H7 (cell line): ENCODE results near the gene SIPA1L3. TPM values are rescaled to one million over a fixed set of nuclear protein-coding genes. Genes with fewer than 3 reads are reported as not detected.
A peak's percentile ranks its signal among the peaks of the same experiment; 100 is the strongest.

Source experiments
- DNase-seq: peaks from one replicate; pipeline ENCODE4 v3.0.0; 2012
- H3K27me3 ChIP-seq: 2 replicates; pipeline ENCODE4 v1.6.0; 2011; ENCODE audit warnings: mild to moderate bottlenecking, low read length; ENCODE audit not compliant: control insufficient read depth, insufficient read depth
- H3K36me3 ChIP-seq: replicated peaks from 2 replicates; pipeline ENCODE4 v1.5.1; 2011; ENCODE audit warnings: low read length; ENCODE audit not compliant: control insufficient read depth, insufficient read depth
- H3K4me3 ChIP-seq: 2 replicates; pipeline ENCODE4 v1.5.1; 2011; ENCODE audit warnings: low read depth, mild to moderate bottlenecking, control low read depth, low read length, moderate library complexity; ENCODE audit not compliant: insufficient read depth
- total RNA-seq: library from RNA; depleted of rRNA; stranded (reverse); fragments of >200 nt; shearing (Covaris generic); gene quantifications from 2 replicates; pipeline ENCODE4 v1.2.3, GENCODE V29; 2014

SIPA1L3 gene
- total RNA-seq, 1 experiment from 2014 or later: 13.4 TPM

DNA sequence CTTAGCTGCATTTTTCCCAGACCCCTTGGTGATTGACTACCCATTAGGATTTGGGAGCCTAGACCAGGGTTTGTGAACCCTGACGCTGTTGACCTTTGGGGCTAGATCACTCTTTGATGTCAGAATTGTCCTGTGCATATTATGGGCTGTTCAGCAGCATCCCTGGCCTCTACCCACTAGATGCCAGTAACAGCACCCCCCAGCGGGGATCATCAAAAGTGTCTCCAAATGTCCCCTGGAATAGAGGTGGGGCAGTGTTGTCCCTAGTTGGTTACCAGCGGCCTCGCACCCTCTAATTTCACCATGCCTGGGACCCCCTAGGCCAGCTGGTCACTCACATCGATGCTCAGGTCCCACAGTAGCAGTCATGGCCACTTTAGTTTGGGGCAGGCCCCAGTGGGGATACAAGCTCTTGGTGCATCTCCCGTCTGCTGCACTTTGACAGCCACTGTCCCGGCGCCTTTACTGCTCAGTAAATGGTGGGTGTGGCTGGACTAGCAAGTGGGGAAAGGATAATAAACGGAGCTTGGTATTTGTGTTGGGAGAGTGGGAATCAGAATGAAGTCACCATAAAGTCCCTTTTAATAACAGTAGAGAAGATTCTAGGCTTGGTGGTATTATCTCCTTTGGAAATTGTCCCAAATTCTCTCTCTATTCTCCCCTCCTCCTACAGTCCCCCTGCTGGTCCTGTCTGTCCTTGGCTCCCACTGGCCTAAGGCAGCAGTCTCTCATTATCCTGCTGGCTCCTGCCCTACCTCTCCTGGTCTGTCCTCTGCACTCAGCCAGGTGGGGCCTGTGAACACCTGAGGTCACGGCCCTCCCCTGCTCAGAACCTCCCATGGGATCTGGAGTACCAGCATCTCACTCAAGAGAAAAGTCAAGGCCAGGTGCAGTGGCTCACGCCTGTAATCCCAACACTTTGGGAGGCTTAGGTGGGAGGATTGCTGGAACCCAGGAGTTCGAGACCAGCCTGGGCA lies 80.6 kb downstream of the SIPA1L3 start:
- DNase-seq: peak; percentile 27
- Histone ChIP-seq H3K36me3 (no peaks in the 10 kb centered on the region), H3K4me3 (no peak overlapping the region), H3K27me3 (no peaks in the 10 kb centered on the region)

DNA sequence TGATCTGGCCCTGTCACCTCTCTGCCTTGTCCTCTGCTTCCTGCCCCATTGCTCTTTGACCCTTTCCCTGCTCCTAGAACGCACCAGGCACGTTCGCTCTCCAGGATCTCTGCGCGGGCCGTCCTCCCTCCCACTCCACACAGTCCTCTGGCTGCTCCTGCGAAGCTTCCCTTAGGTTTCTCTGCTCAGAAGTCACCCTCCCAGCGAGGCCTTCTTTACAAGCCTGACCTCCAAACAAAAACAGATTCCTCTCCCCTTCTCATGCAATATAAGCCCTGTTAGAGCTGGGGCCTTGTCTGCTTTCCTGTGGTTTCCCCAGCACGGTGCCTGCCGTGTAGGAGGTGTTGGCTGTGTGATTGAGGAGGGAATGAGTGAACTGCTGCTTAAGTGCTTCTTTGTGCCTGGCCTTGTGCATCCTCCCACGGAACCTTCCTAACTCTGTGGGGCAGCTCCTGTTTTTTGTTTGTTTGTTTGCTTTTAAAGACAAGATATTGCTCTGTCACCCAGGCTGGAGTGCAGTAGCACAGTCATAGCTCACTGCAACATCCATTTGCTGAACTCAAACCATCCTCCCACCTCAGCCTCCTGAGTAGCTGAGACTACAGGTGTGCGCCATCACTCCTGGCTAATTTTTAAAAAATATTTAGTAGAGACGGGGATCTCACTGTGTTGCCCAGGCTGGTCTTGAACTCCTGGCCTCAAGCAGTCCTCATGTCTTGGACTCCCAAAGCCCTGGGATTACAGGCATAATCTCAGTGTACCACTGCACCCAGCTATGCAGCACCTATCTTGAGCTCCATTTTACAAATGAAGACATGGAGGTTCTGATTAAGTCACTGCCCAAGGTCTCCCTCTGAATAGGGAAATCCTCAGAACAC lies 82.0 kb downstream of the SIPA1L3 start:
- Histone ChIP-seq H3K36me3 (no peaks in the 10 kb centered on the region), H3K27me3 (no peaks in the 10 kb centered on the region), H3K4me3 (no peak overlapping the region)
- peak; percentile 45 for DNase-seq

DNA sequence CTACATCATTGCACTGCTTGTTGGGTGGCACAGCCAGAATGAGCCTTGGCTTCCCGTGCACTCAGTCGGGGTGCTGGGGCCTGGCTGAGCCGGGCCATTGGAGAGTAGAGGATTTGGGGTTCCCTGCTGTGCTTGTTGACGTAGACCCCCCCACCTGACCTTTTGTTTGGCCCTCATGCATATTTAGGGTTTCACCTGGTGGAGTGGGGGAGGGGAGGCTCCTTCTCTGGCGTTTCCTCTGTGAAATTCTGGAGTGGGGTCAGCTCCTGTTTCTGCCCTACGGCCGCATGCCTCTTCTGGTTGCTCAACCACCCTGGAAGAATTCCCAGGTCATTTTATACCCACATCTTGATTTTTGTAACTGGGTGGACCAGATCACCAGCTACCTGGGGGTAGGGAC lies 82.8 kb downstream of the SIPA1L3 start:
- DNase-seq: peak; percentile 66
- Histone ChIP-seq H3K36me3 (no peaks in the 10 kb centered on the region), H3K4me3 (no peak overlapping the region), H3K27me3 (no peaks in the 10 kb centered on the region)

DNA sequence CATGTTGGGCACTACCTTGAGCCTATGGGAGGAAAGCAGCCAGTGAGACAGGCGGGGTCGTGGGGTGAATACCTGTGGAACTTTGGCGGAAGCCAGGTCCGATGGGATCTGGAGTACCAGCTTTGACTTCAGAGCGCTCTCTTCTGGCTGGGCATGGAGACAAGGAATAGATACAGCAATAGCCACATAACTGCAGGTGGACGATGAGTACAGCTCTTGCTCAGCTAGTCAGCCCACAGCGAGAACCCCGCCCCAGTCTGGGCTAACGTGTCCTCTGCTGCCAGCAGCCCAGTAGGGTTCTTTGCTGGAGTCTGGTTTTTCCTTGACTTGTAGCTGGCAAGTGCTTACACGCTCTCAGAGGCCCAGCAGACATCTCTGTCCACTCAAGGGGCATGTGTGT lies 83.4 kb downstream of the SIPA1L3 start:
- DNase-seq: no peak
- Histone ChIP-seq H3K27me3 (no peaks in the 10 kb centered on the region), H3K4me3 (no peak overlapping the region), H3K36me3 (no peaks in the 10 kb centered on the region)

DNA sequence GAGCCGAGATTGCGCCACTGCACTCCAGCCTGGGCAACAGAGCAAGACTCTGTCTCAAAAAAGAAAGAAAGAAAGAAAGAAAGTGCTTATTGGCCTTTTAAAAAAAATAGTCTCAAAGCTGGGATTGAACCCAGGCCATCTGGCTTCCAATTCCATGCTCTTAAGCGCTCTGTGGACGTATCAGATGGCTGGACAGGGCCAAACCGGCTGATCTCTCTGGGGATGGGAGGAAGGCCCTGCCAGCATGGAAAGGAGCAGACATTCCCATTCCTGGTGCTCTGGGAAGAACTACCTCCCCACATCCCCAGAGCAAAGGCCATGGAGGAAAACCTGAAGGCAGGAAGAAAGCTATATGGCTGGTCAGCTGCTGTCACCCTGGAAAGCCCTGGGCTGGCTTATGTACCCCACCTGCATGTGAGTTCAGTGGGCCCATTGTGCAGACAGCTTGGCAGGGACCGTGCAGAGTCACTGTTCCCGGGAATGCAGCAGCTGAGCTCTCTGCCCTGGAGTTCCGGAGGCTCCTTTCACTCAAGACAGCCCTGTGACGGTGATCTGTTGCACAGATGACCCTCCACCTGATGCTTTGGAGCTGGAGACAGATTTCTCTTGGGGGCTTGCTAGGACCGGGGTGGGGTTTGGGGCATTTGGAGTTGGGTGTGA lies 84.3 kb downstream of the SIPA1L3 start:
- H3K4me3 ChIP-seq: no peak overlapping the region
- H3K36me3 ChIP-seq: no peaks in the 10 kb centered on the region
- no peaks in the 10 kb centered on the region for H3K27me3 ChIP-seq
- no peak for DNase-seq

DNA sequence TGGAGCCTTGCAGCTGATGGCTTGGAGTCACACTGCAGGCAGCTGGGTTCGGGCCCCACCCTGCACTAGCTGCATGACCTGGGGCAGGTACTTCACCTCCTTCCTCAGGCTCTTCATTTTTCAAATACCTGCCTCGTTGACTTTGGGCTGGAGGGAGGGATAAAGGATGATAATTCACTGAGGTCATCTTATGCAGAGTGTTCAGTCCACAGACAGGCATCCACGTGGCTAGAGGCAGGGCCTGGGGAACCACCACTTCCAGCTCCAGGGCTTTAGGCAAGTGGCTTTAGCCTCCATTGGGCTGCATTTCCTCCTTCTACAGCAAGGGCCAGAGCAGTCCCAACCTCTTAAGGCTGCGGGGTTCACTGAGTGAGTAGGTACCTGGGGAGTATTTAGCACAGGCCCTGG lies 84.8 kb downstream of the SIPA1L3 start:
- no peak for DNase-seq

DNA sequence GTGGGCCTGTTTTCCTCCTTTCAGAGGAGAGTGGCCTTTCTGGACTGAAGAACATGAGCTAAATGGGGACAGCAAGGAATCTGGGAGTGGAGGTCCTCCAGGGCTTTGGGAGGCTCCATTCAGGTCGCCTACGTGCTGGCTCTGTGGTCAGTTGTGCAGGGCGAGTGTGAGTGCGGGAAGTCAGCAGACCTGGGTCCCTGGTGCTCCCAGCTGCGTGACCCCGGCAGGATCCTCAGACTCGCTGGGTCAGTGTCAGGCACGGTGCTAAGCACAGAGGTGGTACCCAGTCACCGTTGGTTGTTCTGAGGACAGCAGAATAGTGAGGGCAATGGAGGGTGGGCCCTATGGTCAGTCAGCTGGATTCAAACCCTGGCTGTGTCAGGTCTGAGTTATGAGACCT lies 85.8 kb downstream of the SIPA1L3 start:
- Histone ChIP-seq H3K36me3 (no peaks in the 10 kb centered on the region), H3K4me3 (no peak overlapping the region), H3K27me3 (no peaks in the 10 kb centered on the region)
- DNase-seq: no peak

More for the DNA sequence above, 84.8 kb downstream of the SIPA1L3 start:
- Histone ChIP-seq H3K36me3 (no peaks in the 10 kb centered on the region), H3K4me3 (no peak overlapping the region), H3K27me3 (no peaks in the 10 kb centered on the region)

DNA sequence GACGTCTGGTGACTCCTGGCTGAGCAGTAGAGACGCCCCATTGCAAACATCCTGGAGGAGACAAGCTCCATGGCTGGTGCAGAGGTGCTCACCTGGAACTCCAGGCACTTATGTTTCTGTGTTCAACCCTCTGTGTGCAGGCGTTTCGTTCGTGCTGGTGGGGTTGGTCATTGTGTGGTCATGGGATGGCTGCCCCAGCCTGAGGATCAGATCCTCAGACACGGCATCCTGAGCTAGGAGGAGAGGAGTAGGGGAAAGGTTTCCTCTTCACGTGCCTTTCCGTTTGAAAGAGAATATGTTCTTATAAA lies 87.8 kb downstream of the SIPA1L3 start:
- DNase-seq: no peak
- Histone ChIP-seq H3K27me3 (no peaks in the 10 kb centered on the region), H3K4me3 (no peak overlapping the region), H3K36me3 (no peaks in the 10 kb centered on the region)

DNA sequence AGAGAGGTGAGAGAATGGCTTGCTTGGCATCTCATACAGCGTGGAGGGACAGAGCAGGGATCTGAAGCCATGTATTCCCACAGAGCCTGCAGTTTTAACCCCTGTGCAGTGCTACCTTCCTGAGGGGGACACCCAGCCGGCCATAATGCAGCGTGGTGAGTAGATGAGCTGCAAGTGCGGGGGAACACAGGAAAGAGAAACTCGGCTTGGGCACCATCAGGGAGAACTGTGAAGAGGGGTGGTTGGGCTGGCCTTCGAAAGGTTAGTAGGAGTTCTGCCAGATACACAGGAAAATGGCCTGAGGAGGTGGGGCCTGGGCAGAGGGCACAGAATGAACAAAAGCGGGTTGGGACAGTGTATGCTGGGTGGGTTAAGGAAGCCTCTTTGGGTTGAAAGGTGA lies 88.3 kb downstream of the SIPA1L3 start:
- no peaks in the 10 kb centered on the region for H3K36me3 ChIP-seq
- H3K4me3 ChIP-seq: no peak overlapping the region
- no peaks in the 10 kb centered on the region for H3K27me3 ChIP-seq
- DNase-seq: no peak

DNA sequence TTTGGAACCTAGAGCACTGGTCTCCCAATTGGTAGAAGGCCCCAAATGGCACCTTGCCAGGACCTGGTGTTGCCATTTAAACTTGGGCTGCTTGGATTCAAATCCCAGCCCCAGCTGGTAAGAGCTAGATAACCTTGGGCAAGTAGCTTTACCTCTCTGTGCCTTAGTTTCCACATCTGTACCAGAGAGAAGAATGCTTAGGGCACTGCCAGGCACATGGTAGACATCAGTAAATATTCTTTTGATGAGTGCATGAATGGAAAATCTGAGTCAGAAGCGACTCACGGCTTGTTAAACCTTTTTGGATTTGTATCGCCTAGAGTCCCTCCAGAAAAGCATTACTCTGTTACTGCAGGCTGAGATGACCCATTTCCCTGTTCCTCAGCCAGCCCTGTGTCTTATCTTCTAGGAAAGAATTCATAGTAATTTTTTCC lies 90.9 kb downstream of the SIPA1L3 start:
- H3K36me3 ChIP-seq: no peaks in the 10 kb centered on the region
- H3K4me3 ChIP-seq: no peak overlapping the region
- no peaks in the 10 kb centered on the region for H3K27me3 ChIP-seq
- DNase-seq: no peak

DNA sequence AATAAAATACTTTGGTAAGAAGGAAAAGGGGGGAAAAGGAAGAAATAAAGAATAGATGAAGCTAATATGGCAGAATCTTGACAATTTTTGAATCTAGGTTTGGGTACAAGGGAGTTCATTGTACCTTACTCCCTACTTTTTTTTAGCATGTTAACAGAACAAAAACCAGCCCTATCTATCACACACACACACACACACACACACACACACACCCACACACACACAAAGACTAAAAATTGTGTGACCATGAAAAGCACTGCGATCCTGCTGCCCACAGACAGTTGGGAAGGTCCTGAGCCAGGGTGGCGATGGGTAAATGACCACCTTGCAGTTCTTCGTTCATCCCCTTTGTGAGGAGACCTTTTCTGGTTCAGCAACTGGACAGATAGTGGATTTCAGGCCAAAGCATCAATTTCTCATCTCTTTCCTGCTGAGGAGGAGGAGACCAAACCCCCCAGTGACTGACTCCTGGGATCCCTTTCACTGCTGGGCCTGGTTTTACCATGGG lies 91.8 kb downstream of the SIPA1L3 start:
- Histone ChIP-seq H3K27me3 (no peaks in the 10 kb centered on the region), H3K4me3 (no peak overlapping the region), H3K36me3 (no peaks in the 10 kb centered on the region)
- no peak for DNase-seq

DNA sequence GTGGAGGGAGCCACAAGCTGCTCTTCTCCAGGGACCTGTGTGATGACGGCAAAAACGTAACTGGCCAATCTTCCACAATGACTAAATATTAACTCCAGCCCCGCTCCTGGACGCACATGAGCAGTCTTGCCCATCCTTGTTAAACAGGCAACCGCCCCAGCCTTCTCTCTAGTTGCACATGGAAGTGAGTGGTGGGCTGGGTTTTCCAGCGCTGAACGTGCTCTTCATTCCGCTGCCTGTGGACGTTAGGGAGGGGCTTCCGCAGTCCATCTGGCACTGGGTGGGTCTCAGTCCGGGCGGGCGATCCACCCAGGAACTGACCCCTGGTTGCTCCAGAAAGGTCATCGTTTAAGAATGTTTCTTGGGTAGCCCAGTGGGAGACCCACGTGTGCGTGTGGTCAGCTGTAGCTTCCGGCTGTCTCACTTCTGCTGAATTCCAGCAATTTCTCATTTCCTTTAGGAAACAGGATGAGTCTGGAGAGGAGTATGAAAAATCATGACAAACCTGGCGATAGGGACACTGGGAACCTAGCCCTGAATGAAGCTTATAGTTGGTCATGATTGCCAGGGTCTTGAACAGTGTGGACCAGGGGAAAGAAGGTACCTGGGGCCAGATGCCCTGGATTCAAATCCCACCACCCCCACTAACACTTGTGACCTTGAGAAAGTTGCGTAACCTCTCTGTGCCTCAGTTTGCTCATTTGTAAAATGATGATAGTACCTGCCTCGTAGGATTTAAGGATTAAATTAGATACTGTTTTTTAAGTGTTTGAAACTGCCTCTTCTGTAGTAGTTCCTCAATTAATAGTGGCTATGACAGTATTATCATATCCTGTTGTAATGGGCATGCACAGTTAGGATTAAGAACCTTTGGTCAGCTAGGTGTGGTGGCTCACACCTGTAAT lies 92.6 kb downstream of the SIPA1L3 start:
- no peak for DNase-seq
- H3K4me3 ChIP-seq: no peak overlapping the region
- H3K27me3 ChIP-seq: no peaks in the 10 kb centered on the region
- H3K36me3 ChIP-seq: no peaks in the 10 kb centered on the region

DNA sequence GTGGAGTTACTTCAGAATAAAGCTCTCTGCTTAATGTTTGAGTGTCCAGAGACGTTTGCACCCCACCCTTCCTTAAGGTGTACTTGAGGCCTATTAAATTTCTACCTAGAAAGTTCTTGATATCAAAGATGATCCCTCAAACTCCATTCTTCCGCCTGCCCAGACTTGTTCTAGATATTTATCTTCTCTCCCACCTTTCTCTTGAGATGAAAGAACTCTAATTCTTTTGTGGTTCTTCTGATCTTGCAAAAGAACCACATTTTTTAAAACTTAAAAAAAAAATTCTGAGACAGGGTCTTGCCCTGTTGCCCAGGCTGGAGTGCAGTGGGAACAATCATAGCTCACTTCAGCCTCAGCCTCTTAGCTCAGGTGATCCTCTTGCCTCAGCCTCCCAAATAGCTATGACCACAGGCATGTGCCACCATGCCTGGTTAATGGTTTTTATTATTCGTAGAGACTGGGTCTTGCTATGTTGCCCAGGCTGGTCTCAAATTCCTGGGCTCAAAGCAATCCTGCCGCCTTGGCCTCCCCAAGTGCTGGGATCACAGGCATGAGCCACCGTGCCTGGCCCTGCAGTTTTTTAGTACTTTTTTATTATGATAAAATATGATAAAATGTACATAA lies 94.3 kb downstream of the SIPA1L3 start:
- Histone ChIP-seq H3K27me3 (no peaks in the 10 kb centered on the region), H3K36me3 (no peaks in the 10 kb centered on the region), H3K4me3 (no peak overlapping the region)
- DNase-seq: no peak
